Measurements from ENCODE around the gene HNRNPUL1.
"Not testable (repeated sequence)": the region's sequence is repeated elsewhere in the genome, so short reads cannot be mapped to it uniquely, and the experiment has no call there.

Gene HNRNPUL1

GRCh38 chr19:41226874-41227390 lies 37.2 kb upstream of the HNRNPUL1 start:
- H3K27ac Mint-ChIP-seq: peak overlapping the region; percentile 95
- peaks cover 13% of the 10 kb centered on the region for H3K27me3 Mint-ChIP-seq
- H3K9me3 Mint-ChIP-seq: no peaks in the 10 kb centered on the region
- peak overlapping the region; percentile 87 for H3K4me3 Mint-ChIP-seq
- H3K4me1 Mint-ChIP-seq (ENCODE audit: low read depth): peaks cover 43% of the 10 kb centered on the region
- H3K36me3 Mint-ChIP-seq (ENCODE audit: low read depth): no peaks in the 10 kb centered on the region

GRCh38 chr19:41228486-41228885 lies 35.7 kb upstream of the HNRNPUL1 start:
- Mint-ChIP-seq H3K27me3 (peaks cover 8% of the 10 kb centered on the region), H3K9me3 (no peaks in the 10 kb centered on the region), H3K36me3 (ENCODE audit: low read depth) (no peaks in the 10 kb centered on the region), H3K4me3 (no peak overlapping the region), H3K27ac (no peak overlapping the region), H3K4me1 (ENCODE audit: low read depth) (peaks cover 39% of the 10 kb centered on the region)

- H3K4me3 Mint-ChIP-seq; H3K27me3 Mint-ChIP-seq; H3K27ac Mint-ChIP-seq; H3K9me3 Mint-ChIP-seq; H3K36me3 Mint-ChIP-seq (ENCODE audit: low read depth): not testable (repeated sequence)
- H3K4me1 Mint-ChIP-seq (ENCODE audit: low read depth): peaks cover 31% of the 10 kb centered on the region
Observed at GRCh38 chr19:41229338-41229737, 34.8 kb upstream of the HNRNPUL1 start.

- H3K9me3 Mint-ChIP-seq: no peaks in the 10 kb centered on the region
- no peaks in the 10 kb centered on the region for H3K36me3 Mint-ChIP-seq (ENCODE audit: low read depth)
- peaks cover 24% of the 10 kb centered on the region for H3K4me1 Mint-ChIP-seq (ENCODE audit: low read depth)
- H3K27ac Mint-ChIP-seq: no peak overlapping the region
- peaks cover 4% of the 10 kb centered on the region for H3K27me3 Mint-ChIP-seq
- H3K4me3 Mint-ChIP-seq: no peak overlapping the region
Observed at GRCh38 chr19:41230067-41230857, 33.9 kb upstream of the HNRNPUL1 start.

GRCh38 chr19:41232686-41233085 lies 31.5 kb upstream of the HNRNPUL1 start:
- no peaks in the 10 kb centered on the region for H3K27me3 Mint-ChIP-seq
- H3K36me3 Mint-ChIP-seq (ENCODE audit: low read depth): no peaks in the 10 kb centered on the region
- H3K4me1 Mint-ChIP-seq (ENCODE audit: low read depth): peaks cover 5% of the 10 kb centered on the region
- H3K9me3 Mint-ChIP-seq: no peaks in the 10 kb centered on the region
- no peak overlapping the region for H3K27ac Mint-ChIP-seq
- H3K4me3 Mint-ChIP-seq: no peak overlapping the region

DNA sequence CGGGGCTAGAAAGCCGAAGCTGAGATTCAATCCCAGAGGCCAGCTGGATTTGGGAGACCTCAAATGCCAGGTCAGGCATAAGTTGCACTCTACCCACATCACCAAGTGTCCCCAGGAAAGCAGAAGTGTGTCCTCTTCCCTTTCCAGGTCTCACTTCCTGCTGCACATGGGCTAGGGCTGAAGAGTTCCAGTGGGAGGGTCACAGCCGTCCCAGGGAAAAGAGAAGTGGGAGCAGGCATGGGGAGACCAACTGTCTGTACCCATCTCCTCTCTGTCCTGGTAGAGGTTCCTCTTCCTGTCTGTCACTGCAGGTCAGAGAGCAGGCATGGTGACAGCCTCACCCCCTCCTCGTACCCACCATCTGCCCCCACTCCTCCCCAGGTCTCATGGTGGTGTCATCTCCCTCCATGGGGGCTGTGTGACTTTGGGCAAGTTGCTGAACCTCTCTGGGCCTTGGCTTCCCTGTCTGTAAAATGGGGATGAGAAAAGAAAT lies 30.4 kb upstream of the HNRNPUL1 start:
- no peaks in the 10 kb centered on the region for H3K9me3 Mint-ChIP-seq
- H3K27me3 Mint-ChIP-seq: no peaks in the 10 kb centered on the region
- no peak overlapping the region for H3K27ac Mint-ChIP-seq
- H3K4me3 Mint-ChIP-seq: no peak overlapping the region
- H3K36me3 Mint-ChIP-seq (ENCODE audit: low read depth): no peaks in the 10 kb centered on the region
- H3K4me1 Mint-ChIP-seq (ENCODE audit: low read depth): no peaks in the 10 kb centered on the region

GRCh38 chr19:41234512-41235168 lies 29.5 kb upstream of the HNRNPUL1 start:
- Mint-ChIP-seq H3K9me3 (no peaks in the 10 kb centered on the region), H3K4me1 (ENCODE audit: low read depth) (no peaks in the 10 kb centered on the region), H3K27ac (no peak overlapping the region), H3K36me3 (ENCODE audit: low read depth) (no peaks in the 10 kb centered on the region), H3K4me3 (no peak overlapping the region), H3K27me3 (no peaks in the 10 kb centered on the region)

- no peaks in the 10 kb centered on the region for H3K36me3 Mint-ChIP-seq (ENCODE audit: low read depth)
- no peak overlapping the region for H3K4me3 Mint-ChIP-seq
- H3K27ac Mint-ChIP-seq: no peak overlapping the region
- H3K4me1 Mint-ChIP-seq (ENCODE audit: low read depth): no peaks in the 10 kb centered on the region
- no peaks in the 10 kb centered on the region for H3K9me3 Mint-ChIP-seq
- no peaks in the 10 kb centered on the region for H3K27me3 Mint-ChIP-seq
Observed at GRCh38 chr19:41235480-41235879, 28.7 kb upstream of the HNRNPUL1 start.

DNA sequence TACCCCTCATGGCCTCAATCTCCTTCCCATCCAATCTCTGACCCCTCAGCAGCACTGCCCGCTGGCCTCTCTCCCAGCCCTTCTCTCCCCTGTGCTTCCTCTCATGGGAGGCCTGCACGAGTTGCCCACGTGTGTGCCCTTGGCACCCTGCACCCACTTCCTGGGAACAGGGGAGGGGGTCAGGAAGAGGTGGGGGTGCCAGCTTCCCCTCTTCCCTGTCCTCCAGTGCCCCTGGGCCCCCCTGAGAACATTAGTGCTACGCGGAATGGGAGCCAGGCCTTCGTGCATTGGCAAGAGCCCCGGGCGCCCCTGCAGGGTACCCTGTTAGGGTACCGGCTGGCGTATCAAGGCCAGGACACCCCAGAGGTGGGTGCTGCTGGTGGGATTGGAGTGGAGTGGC lies 25.9 kb upstream of the HNRNPUL1 start:
- H3K9me3 Mint-ChIP-seq: no peaks in the 10 kb centered on the region
- no peaks in the 10 kb centered on the region for H3K27me3 Mint-ChIP-seq
- H3K4me3 Mint-ChIP-seq: no peak overlapping the region
- H3K4me1 Mint-ChIP-seq (ENCODE audit: low read depth): no peaks in the 10 kb centered on the region
- no peak overlapping the region for H3K27ac Mint-ChIP-seq
- no peaks in the 10 kb centered on the region for H3K36me3 Mint-ChIP-seq (ENCODE audit: low read depth)

- no peaks in the 10 kb centered on the region for H3K4me1 Mint-ChIP-seq (ENCODE audit: low read depth)
- no peaks in the 10 kb centered on the region for H3K27me3 Mint-ChIP-seq
- no peak overlapping the region for H3K27ac Mint-ChIP-seq
- H3K4me3 Mint-ChIP-seq: no peak overlapping the region
- no peaks in the 10 kb centered on the region for H3K36me3 Mint-ChIP-seq (ENCODE audit: low read depth)
- H3K9me3 Mint-ChIP-seq: no peaks in the 10 kb centered on the region
Observed at GRCh38 chr19:41239363-41239762, 24.8 kb upstream of the HNRNPUL1 start.

DNA sequence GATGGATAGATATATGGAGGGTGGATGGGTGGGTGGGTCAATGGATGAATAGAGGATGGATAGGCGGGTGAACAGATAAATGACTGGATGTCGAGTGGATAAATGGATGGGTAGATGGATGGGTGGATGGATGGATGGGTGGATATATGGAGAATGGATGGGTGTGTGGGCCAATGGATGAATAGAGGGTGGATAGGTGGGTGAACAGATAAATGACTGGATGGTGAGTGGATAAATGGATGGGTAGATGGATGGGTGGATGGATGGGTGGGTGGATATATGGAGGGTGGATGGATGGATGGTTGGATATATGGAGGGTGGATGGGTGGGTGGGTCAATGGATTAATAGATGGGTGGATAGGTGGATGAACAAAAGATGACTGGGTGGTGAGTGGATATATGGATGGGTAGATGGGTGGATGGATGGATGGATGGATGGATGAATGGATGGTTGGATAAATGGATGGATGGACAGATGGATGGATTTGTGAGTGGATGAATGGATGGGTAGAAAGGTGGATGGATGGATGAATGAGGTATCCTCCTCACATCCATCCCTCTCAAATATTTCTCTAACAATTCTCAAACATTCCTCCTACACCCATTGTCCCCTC lies 24.1 kb upstream of the HNRNPUL1 start:
- H3K27ac Mint-ChIP-seq: no peak overlapping the region
- H3K27me3 Mint-ChIP-seq: no peaks in the 10 kb centered on the region
- H3K9me3 Mint-ChIP-seq: no peaks in the 10 kb centered on the region
- no peaks in the 10 kb centered on the region for H3K36me3 Mint-ChIP-seq (ENCODE audit: low read depth)
- no peak overlapping the region for H3K4me3 Mint-ChIP-seq
- no peaks in the 10 kb centered on the region for H3K4me1 Mint-ChIP-seq (ENCODE audit: low read depth)

GRCh38 chr19:41241859-41242258 lies 22.3 kb upstream of the HNRNPUL1 start:
- Mint-ChIP-seq H3K9me3 (no peaks in the 10 kb centered on the region), H3K4me1 (ENCODE audit: low read depth) (no peaks in the 10 kb centered on the region), H3K27ac (no peak overlapping the region), H3K4me3 (no peak overlapping the region), H3K27me3 (no peaks in the 10 kb centered on the region), H3K36me3 (ENCODE audit: low read depth) (no peaks in the 10 kb centered on the region)

DNA sequence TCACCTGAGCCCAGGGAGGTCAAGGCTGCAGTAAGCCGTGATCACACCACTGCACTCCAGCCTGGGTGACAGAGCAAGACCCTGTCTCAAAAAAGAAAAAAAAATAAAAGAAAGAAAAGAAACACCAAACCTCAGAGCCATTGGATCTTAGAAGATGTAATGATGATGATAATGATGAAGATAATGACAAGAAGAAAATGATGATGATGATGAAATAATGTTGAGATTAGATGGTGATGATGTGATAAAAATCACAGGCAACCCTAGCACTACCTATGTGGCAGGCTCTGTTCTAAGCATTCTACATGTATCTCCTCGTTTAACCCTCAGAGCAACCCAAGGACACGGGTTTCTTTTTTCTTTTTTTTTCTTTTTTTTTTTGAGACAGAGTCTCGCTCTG lies 20.1 kb upstream of the HNRNPUL1 start:
- H3K27me3 Mint-ChIP-seq: no peaks in the 10 kb centered on the region
- no peaks in the 10 kb centered on the region for H3K9me3 Mint-ChIP-seq
- no peaks in the 10 kb centered on the region for H3K36me3 Mint-ChIP-seq (ENCODE audit: low read depth)
- no peak overlapping the region for H3K27ac Mint-ChIP-seq
- no peaks in the 10 kb centered on the region for H3K4me1 Mint-ChIP-seq (ENCODE audit: low read depth)
- H3K4me3 Mint-ChIP-seq: no peak overlapping the region

- no peaks in the 10 kb centered on the region for H3K36me3 Mint-ChIP-seq (ENCODE audit: low read depth)
Observed at GRCh38 chr19:41245843-41246242, 18.3 kb upstream of the HNRNPUL1 start.

GRCh38 chr19:41248895-41249294 lies 15.3 kb upstream of the HNRNPUL1 start:
- Mint-ChIP-seq H3K9me3 (no peaks in the 10 kb centered on the region), H3K4me3 (no peak overlapping the region), H3K27ac (no peak overlapping the region), H3K27me3 (peaks cover 6% of the 10 kb centered on the region), H3K4me1 (ENCODE audit: low read depth) (no peaks in the 10 kb centered on the region), H3K36me3 (ENCODE audit: low read depth) (no peaks in the 10 kb centered on the region)

More at GRCh38 chr19:41245843-41246242, 18.3 kb upstream of the HNRNPUL1 start:
- no peaks in the 10 kb centered on the region for H3K9me3 Mint-ChIP-seq
- H3K4me3 Mint-ChIP-seq: no peak overlapping the region
- no peaks in the 10 kb centered on the region for H3K4me1 Mint-ChIP-seq (ENCODE audit: low read depth)
- no peak overlapping the region for H3K27ac Mint-ChIP-seq
- no peaks in the 10 kb centered on the region for H3K27me3 Mint-ChIP-seq

Data from stimulated activated naive CD8-positive, alpha-beta T cell treated with anti-CD3 and anti-CD28 coated beads, Interleukin-15, Interleukin-2, amounts not matched to agents 100 ng/mL and 50 ng/mL, for 24 hours (primary cell).